Fibroblast of pulmonary artery (primary cell): ENCODE data around the gene USP30.

ENCODE experiments used
- DNase-seq: peaks from one replicate; pipeline ENCODE4 v3.0.0-alpha.2; 2010; ENCODE audit warnings: low read depth
- H3K4me3 ChIP-seq: replicated peaks from 2 replicates; pipeline ENCODE4 v1.5.1; 2011; ENCODE audit warnings: low read depth, mild to moderate bottlenecking, control low read depth, low read length, moderate library complexity
- CTCF ChIP-seq: IDR thresholded peaks from 2 replicates; pipeline ENCODE4 v1.5.1; 2011; ENCODE audit warnings: mild to moderate bottlenecking, control low read depth, low read length, inconsistent platforms; ENCODE audit errors: missing control alignments

USP30 gene

DNA sequence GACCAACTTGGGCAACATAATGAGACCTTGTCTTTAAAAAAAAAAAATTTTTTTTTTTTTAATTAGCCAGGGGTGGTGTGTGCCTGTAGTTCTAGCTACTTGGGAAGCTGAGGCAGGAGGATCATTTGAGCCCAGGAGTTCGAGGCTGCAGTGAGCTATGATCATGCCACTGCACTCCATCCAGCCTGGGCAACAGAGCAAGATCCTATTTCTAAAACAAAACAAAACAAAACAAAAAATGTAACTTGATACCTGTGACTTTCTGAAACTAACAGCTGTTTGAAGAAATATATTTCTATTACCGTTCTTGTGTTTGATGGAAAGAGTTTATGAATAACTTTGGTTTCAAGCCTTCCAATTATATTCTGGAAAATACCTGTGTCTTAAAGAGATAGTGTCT is 62.3 kb downstream of the USP30 start:
- no peak overlapping the region for H3K4me3 ChIP-seq
- no peak for DNase-seq

GRCh38 chr12:109115404-109115757 is 63.0 kb downstream of the USP30 start:
- TF ChIP-seq CTCF: no peak
- no peak for DNase-seq
- H3K4me3 ChIP-seq: no peak overlapping the region

More for the DNA sequence above, 62.3 kb downstream of the USP30 start:
- no peak for TF ChIP-seq CTCF

DNA sequence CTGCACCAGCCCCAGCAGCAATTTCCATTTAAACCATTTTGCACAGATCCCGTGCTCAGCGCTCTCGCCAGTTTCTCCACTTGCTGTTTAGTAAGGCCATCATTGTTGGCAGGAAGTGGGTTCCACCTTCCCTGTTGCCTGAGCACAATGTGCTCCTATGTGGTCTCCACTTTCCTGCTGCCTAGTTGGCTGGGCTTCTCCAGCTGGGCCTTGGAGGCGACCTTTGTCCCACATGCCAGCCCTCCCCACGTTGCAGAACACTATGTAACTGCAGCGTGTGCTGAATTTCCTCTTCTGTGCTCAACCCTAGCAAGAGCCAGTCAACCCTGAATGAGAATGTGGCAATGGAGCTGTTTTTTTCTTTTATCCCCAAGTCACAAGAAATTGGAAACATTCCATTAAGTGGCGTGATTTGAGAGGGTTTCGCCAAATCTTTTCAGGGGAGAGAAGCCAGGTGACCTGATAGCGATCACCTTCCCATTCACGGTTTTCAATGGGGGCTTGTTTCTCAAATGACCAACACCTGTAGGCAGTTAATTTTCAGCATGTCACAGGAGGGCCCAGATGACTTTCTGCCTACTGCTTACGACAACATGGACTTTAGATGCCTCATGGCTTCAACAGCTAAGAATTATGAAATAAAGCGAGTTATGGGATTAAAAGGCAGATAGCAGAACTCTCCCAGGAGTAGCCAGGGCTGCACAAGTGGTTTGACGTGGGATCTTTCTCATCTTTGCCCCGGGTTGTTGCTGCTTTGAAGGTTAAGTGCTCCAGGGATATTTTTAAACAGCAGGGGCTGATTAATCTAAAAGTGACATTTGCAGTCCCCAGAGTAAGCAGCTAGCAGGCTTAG is 63.6 kb downstream of the USP30 start, which contains the start of gene ACACB:
Gene ACACB, plus strand, starts transcription at position 830 of the 853 bp plus-strand sequence. CDS start 22,819 bp downstream, outside the sequence.
- no peak for DNase-seq

GRCh38 chr12:109116611-109116949 is 64.2 kb downstream of the USP30 start:
- DNase-seq: no peak
- TF ChIP-seq CTCF: no peak
- H3K4me3 ChIP-seq: no peak overlapping the region

More for the DNA sequence above, 63.6 kb downstream of the USP30 start, which contains the start of gene ACACB:
- no peak for TF ChIP-seq CTCF
- H3K4me3 ChIP-seq: no peak within 1 kb of the TSS

DNA sequence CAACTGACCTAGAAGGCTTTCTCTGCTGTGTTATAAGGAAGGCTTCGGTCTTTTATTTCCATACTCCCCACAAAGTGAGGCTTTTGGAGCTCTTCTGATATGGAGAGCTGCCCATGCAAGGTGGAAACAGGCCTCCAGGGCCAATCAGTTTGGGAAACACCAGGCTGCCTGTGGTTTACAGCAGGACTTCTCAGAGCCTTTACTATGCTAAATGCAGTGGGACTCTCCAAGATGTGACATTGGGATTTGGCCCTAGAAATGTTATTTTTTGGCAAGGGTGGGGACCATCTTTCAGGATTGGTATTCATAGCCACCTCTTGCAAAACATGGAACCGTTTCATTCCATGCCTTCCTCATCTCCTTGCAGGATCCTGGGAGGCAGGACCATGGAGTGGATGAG is 67.7 kb downstream of the USP30 start:
- DNase-seq: no peak
- no peak for TF ChIP-seq CTCF
- H3K4me3 ChIP-seq: no peak overlapping the region

DNA sequence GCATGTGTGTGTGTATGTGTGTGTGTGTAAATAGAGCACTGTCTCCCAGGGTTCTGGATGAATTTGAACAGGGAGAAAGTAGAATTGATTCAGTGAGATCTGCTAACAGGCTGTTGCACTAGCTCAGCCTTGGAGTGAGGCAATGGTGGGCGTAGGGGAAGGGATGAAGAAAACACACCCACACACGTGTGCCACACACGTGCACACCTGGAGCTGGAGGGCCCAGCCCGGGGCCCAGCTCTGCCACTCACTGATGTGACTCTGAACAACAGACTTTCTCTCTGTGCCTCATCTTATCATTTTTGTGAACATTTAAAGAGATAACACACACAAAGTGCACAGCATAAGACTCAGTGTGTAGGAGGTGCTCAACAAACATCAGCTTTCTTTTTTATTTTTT is 68.2 kb downstream of the USP30 start:
- no peak for DNase-seq
- H3K4me3 ChIP-seq: no peak overlapping the region
- no peak for TF ChIP-seq CTCF
